RPMI8226 (cell line): Measurements from ENCODE around the gene SLC10A3.

ENCODE experiments used
- DNase-seq: peaks from one replicate; pipeline ENCODE4 v3.0.0-alpha.2; 2015

The SLC10A3 gene

DNA sequence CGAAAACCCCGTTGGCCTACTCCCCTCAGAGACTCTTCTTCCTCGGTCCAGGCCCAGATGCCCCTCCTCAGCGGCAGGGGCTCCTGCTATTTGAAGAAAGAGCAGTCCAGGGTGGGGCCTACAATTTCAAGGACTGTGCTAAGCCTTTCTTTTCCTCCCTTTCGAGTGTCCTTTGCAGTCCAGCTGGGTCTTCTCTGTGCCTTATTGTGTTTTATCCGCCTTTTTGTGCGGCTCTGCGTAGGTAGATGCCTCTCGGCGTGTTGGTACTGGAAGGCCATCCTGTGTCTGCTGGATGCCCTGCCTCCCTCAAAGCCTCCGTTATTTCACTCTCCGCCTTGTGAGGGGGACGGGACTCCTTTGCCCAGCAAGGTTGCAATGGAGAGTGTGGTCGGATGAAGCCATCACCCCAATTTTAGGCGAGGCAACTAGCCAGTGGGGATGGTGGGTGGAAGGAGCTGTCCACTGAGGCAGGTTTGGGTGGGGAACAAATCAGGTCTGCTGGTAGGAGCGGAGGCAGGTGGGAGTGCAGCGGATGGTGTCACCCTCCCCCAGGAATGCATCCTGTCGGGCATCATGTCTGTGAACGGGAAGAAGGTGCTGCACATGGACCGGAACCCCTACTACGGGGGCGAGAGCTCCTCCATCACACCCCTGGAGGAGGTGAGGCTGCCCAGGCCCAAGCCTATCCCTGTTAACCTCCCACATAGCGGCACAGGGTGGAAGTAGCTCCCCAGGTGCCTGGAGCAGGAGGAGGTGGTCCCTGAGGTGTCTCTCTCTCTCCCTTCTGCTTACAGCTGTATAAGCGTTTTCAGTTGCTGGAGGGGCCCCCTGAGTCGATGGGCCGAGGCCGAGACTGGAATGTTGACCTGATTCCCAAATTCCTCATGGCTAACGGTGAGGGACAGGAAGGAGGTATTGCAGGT, 52.2 kb downstream of the SLC10A3 start:
- no peak for DNase-seq
